Astrocyte of the spinal cord (primary cell): ENCODE data around the gene GOLT1A.

Source experiments
- DNase-seq: peaks from one replicate; pipeline ENCODE4 v3.0.0; 2011; ENCODE audit warnings: low read depth, low spot score
- H3K4me3 ChIP-seq: 2 replicates; pipeline ENCODE4 v1.5.1; 2011; ENCODE audit warnings: low read depth, mild to moderate bottlenecking, low read length, moderate library complexity
- in situ Hi-C: cut with HindIII; loops from 2 replicates; pipeline ENCODE4 v1.10.0; 2017; ENCODE audit warnings: low sequenced_read_pairs
- TF ChIP-seq, protein P1 (sequence below): IDR thresholded peaks from 2 replicates; pipeline ENCODE4 v1.5.1; 2012; ENCODE audit warnings: low read depth, mild to moderate bottlenecking, low read length, inconsistent platforms

The GOLT1A gene

DNA sequence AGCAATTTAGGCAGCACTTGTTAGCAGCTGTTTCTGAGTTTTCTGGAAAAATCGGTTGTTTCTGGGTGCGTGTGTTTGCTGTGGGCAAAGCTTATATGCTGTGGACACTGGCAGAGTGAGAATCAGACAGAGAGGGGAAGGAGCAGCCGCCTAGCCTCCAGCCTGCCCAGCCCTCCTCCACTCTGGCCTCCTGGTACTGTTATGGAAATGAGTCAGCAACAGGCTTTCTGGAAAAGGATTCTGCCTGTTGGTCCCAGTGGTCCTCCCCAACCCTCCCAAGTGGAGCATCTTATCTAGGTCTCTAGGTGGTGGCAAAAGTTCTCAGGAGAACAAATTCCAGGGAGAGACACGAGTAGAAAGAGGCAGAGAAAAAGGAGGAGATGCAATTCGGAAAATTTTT, 42.2 kb upstream of the GOLT1A start:
- H3K4me3 ChIP-seq, result no peak overlapping the region
- in situ Hi-C loops, result no loop called here
- TF ChIP-seq, protein P1, sequence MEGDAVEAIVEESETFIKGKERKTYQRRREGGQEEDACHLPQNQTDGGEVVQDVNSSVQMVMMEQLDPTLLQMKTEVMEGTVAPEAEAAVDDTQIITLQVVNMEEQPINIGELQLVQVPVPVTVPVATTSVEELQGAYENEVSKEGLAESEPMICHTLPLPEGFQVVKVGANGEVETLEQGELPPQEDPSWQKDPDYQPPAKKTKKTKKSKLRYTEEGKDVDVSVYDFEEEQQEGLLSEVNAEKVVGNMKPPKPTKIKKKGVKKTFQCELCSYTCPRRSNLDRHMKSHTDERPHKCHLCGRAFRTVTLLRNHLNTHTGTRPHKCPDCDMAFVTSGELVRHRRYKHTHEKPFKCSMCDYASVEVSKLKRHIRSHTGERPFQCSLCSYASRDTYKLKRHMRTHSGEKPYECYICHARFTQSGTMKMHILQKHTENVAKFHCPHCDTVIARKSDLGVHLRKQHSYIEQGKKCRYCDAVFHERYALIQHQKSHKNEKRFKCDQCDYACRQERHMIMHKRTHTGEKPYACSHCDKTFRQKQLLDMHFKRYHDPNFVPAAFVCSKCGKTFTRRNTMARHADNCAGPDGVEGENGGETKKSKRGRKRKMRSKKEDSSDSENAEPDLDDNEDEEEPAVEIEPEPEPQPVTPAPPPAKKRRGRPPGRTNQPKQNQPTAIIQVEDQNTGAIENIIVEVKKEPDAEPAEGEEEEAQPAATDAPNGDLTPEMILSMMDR, result no peak
- no peak for DNase-seq

DNA sequence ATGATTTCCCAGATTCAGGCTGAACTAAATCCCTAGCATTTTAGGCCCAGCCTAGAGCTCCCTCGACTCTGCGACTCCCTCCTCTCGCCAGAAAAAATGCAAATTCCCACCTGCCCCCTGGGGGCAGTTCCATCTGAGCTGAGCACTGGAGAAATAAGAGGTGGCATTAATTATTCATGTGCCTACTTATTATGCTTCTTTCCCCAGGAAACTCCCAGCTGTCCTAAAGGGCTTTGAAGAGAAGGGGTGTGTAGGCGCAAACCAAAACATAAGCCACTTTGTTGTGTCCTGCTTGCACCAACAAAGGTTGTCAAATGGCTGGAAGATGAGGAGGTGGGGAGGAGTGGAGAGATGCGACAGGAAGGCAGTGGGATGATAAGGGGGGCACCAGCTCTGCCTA, 41.4 kb upstream of the GOLT1A start:
- DNase-seq, result no peak
- no peak overlapping the region for H3K4me3 ChIP-seq
- in situ Hi-C loops, result no loop called here
- TF ChIP-seq, protein P1, result no peak

DNA sequence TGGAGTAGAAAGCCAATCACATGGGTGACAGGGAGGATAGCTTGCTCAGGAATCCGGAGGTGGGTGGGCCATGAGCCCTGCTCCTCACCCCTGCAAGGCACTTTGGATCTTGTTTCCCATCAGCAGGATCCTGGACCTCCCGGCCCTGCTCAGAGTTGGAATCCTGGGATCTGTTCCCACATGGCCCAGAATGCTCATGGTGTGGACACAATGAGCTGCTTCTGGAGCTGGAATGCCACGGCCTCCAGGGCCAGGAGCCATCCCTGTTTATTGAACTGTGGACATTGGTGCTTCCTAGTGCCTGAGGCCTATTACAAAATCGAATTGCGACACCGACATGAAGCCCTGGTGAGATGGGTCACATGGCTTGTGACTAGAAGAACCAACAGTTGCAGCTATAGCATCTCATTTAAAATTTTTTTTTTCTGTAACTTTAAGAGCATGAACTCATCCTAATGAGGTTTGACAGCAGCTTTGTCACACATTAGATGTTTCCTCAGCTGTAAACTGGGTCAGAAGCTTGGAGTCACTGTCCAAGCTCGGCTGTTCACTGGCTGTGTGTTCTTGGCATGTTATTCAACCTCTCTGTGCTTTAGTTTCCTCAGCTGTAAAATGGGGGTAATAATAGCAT, 40.4 kb upstream of the GOLT1A start:
- in situ Hi-C loops, result no loop called here
- TF ChIP-seq, protein P1, result no peak
- no peak for DNase-seq
- H3K4me3 ChIP-seq, result no peak overlapping the region

DNA sequence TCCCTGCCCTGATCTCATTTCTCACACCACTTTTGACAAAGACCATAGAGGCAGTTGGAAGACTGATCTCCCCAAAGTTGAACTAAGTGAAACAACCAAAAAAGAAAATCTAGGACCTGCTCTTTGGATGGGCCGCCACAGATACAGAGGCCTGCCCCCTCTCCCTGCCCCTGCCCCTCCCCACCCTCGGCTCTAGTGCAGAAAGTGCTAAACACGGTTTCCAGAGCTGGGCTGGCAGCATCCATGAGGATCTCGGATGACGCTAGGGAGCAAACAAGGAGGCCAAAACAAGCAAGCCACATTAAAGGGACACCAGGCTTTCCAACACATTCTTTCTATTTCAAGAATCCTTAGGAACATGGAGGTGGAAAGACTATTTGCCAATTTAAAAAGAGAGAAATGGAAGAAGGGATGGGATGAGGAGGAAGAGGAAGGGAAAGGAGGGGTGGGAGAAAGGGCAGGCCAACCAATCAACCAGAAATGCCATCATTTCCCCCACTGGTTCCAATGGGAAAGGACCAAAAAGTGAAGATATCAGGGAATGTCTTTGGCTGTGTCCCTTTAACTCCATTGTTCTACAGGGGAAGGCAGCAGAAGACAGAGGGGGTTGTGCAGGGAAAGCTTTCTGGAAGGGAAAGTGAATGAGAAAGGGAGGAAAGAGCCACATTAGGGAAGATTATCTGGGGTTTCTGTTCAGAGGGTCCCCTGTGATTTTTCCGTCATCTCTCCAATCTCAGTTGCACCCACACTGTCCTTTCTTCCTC, 38.3 kb upstream of the GOLT1A start:
- TF ChIP-seq, protein P1, result no peak
- no peak for DNase-seq
- in situ Hi-C loops, result no loop called here
- no peak overlapping the region for H3K4me3 ChIP-seq

DNA sequence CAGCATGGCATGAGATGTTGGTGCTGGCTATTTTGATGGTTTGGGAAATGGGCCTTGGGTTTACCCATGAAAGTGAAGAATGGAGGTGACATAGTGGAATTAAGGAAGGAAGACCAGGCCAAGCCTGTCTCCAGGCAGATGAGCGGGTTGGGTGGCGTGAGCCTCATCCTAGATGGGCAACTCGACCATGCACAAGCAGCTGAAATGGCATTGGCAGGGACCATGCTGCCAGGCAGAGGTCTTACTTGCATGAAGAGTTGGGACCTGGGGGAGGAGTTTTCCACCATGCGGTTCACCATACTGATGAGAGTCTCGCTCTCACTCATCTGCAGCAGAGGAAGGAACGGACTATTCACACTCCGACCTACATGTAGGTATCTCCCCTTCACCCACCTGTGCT, 37.5 kb upstream of the GOLT1A start:
- no peak overlapping the region for H3K4me3 ChIP-seq
- in situ Hi-C loops, result no loop called here
- DNase-seq, result no peak
- TF ChIP-seq, protein P1, result no peak

DNA sequence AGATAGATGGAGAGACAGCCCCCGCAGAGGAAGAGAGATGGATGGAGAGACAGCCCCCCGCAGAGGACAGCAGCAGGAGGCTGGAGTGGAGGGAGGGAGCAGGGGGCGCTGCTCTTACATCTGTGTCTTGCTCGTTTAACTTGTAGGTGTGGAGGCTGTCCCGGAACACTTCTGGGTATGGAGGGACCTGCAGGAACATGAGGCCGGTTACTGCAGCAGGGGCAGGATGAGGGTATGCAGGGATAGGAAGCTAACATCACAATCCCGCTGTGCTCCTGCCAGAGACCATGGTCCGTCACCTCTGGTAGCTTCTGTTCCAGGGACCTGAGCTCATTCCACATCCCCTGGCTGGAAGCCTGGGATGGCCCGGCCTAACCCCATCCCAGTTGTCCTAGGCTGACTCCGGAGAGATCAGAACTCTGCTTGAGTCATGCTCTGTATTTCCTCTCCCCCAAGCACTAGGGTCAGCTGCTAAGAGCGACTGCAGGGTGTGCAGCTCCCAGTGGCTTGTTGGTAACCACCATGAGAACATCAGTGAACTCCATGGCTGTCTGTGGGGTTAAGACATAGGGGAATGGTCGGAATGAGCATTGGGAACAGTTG, 36.7 kb upstream of the GOLT1A start:
- TF ChIP-seq, protein P1, result no peak
- H3K4me3 ChIP-seq, result no peak overlapping the region
- no peak for DNase-seq
- in situ Hi-C loops, result no loop called here
